Neutrophil (primary cell): ENCODE data around the gene WFDC10A.
"Not testable (repeated sequence)": the region's sequence is repeated elsewhere in the genome, so short reads cannot be mapped to it uniquely, and the experiment has no call there.

Source experiments
- H3K27ac ChIP-seq: fragments of 200-600 bp; sonication (generic); 2 replicates; pipeline ENCODE4 v1.5.1; 2016; ENCODE audit warnings: mild to moderate bottlenecking, moderate library complexity
- H3K27me3 ChIP-seq: fragments of 200-600 bp; sonication (generic); 2 replicates; pipeline ENCODE4 v1.6.0; 2016; ENCODE audit warnings: mild to moderate bottlenecking
- H3K36me3 ChIP-seq: fragments of 200-600 bp; sonication (generic); 2 replicates; pipeline ENCODE4 v1.5.1; 2017
- H3K4me1 ChIP-seq, 2 experiments: fragments of 200-600 bp in 1 of 2; sonication (generic) in 1 of 2; 1 replicate in 1 of 2; 2 replicates in 1 of 2; pipeline versions ENCODE4 v1.5.1 to v1.6.1; 2013 to 2016; ENCODE audit warnings: low read depth in 1 of 2, low read length in 1 of 2, mild to moderate bottlenecking in 1 of 2, moderate library complexity in 1 of 2; ENCODE audit not compliant: control insufficient read depth in 1 of 2, insufficient read depth in 1 of 2
- H3K4me3 ChIP-seq, 2 experiments: fragments of 200-600 bp in 1 of 2; sonication (generic) in 1 of 2; 1 replicate in 1 of 2; 2 replicates in 1 of 2; pipeline ENCODE4 v1.5.1; 2013 to 2016; ENCODE audit warnings: low read depth in 1 of 2, low read length in 1 of 2, mild to moderate bottlenecking in 1 of 2, moderate library complexity in 1 of 2
- H3K9me3 ChIP-seq: fragments of 200-600 bp; sonication (generic); 2 replicates; pipeline ENCODE4 v1.5.1; 2016
- CTCF ChIP-seq: fragments of 200-600 bp; sonication (generic); IDR thresholded peaks from 2 replicates; pipeline ENCODE4 v1.5.1; 2016; ENCODE audit warnings: antibody characterized with exemption

Gene WFDC10A

GRCh38 chr20:45639687-45640086 lies 10.1 kb downstream of the WFDC10A start:
- no peaks in the 10 kb centered on the region for H3K4me1 ChIP-seq
- H3K27ac ChIP-seq: no peak overlapping the region
- no peak for TF ChIP-seq CTCF
- H3K4me3 ChIP-seq: no peak overlapping the region
- H3K36me3 ChIP-seq: no peaks in the 10 kb centered on the region
- no peaks in the 10 kb centered on the region for H3K9me3 ChIP-seq
- peaks cover 13% of the 10 kb centered on the region for H3K27me3 ChIP-seq

GRCh38 chr20:45641076-45641475 lies 11.5 kb downstream of the WFDC10A start:
- not testable (repeated sequence) for H3K27ac ChIP-seq, H3K27me3 ChIP-seq, H3K9me3 ChIP-seq, H3K4me3 ChIP-seq, H3K4me1 ChIP-seq, H3K36me3 ChIP-seq

- not testable (repeated sequence) for H3K36me3 ChIP-seq, H3K4me3 ChIP-seq, H3K27ac ChIP-seq, H3K4me1 ChIP-seq, H3K27me3 ChIP-seq, H3K9me3 ChIP-seq
These were observed 16.3 kb downstream of the WFDC10A start for GRCh38 chr20:45645869-45646268.

- H3K27me3 ChIP-seq: no peaks in the 10 kb centered on the region
- no peak overlapping the region for H3K27ac ChIP-seq
- TF ChIP-seq CTCF: no peak
- no peaks in the 10 kb centered on the region for H3K36me3 ChIP-seq
- H3K4me1 ChIP-seq: no peaks in the 10 kb centered on the region
- no peaks in the 10 kb centered on the region for H3K9me3 ChIP-seq
- H3K4me3 ChIP-seq: no peak overlapping the region
These were observed 17.3 kb downstream of the WFDC10A start for GRCh38 chr20:45646875-45647274.

- Histone ChIP-seq H3K4me3 (no peak overlapping the region), H3K36me3 (no peaks in the 10 kb centered on the region), H3K27me3 (no peaks in the 10 kb centered on the region), H3K9me3 (no peaks in the 10 kb centered on the region), H3K27ac (no peak overlapping the region), H3K4me1 (no peaks in the 10 kb centered on the region)
- TF ChIP-seq CTCF: no peak
These were observed 18.0 kb downstream of the WFDC10A start for GRCh38 chr20:45647441-45648050.

GRCh38 chr20:45649312-45649863 lies 19.8 kb downstream of the WFDC10A start:
- no peaks in the 10 kb centered on the region for H3K36me3 ChIP-seq
- H3K27me3 ChIP-seq: no peaks in the 10 kb centered on the region
- no peaks in the 10 kb centered on the region for H3K9me3 ChIP-seq
- no peak overlapping the region for H3K27ac ChIP-seq
- no peak for TF ChIP-seq CTCF
- no peak overlapping the region for H3K4me3 ChIP-seq
- H3K4me1 ChIP-seq: no peaks in the 10 kb centered on the region

GRCh38 chr20:45651726-45652125 lies 22.2 kb downstream of the WFDC10A start:
- not testable (repeated sequence) for H3K4me1 ChIP-seq, H3K4me3 ChIP-seq, H3K27me3 ChIP-seq, H3K36me3 ChIP-seq, H3K9me3 ChIP-seq, H3K27ac ChIP-seq

GRCh38 chr20:45657038-45657437 lies 27.5 kb downstream of the WFDC10A start:
- H3K4me1 ChIP-seq, H3K27me3 ChIP-seq, H3K4me3 ChIP-seq, H3K36me3 ChIP-seq, H3K9me3 ChIP-seq, H3K27ac ChIP-seq: not testable (repeated sequence)
